PC-9 (cell line): ENCODE measurements around the gene NTMT1. TPM values are rescaled to one million over a fixed set of nuclear protein-coding genes. Genes with fewer than 3 reads are reported as not detected.

Experiments used
- BruUV-seq: library from RNA; stranded (reverse); fragments of 400-500 nt; replicated peaks from 2 replicates; lab custom pipeline; 2021; lab: Mats Ljungman, UMichigan
- CTCF ChIA-PET: fragments of 300-600 bp; sonication (Branson Sonifier 250); formaldehyde crosslinking; loops from one replicate; lab custom pipeline; 2022; ENCODE audit warnings: antibody characterized with exemption; lab: Charles Lee
- POLR2A ChIA-PET: fragments of 300-600 bp; sonication (Branson Sonifier 250); formaldehyde crosslinking; loops from one replicate; lab custom pipeline; 2022; ENCODE audit warnings: antibody characterized with exemption; ENCODE audit not compliant: unreplicated experiment; lab: Charles Lee
- DNase-seq, 2 experiments: peaks; one replicate each; pipeline versions ENCODE4 v3.0.0 to v3.0.0-alpha.2; 2015 to 2022; ENCODE audit warnings: mixed read lengths in 1 of 2
- H2AFZ ChIP-seq: fragments of 200-600 bp; sonication (generic); 2 replicates; pipeline ENCODE4 v1.8.1; 2017; ENCODE audit warnings: antibody characterized with exemption
- H3F3A ChIP-seq: fragments of 200-600 bp; sonication (generic); 2 replicates; pipeline ENCODE4 v1.8.1; 2017; ENCODE audit warnings: antibody characterized with exemption, mild to moderate bottlenecking, low read depth; ENCODE audit not compliant: insufficient read depth
- H3K27ac ChIP-seq: fragments of 200-600 bp; sonication (generic); 2 replicates; pipeline ENCODE4 v1.6.1; 2016; ENCODE audit warnings: mixed run types
- H3K27me3 ChIP-seq: fragments of 200-600 bp; sonication (generic); 2 replicates; pipeline ENCODE4 v1.6.1; 2016; ENCODE audit warnings: low read depth, mixed run types; ENCODE audit not compliant: insufficient read depth
- H3K36me3 ChIP-seq: fragments of 200-600 bp; sonication (generic); 2 replicates; pipeline ENCODE4 v1.6.1; 2016; ENCODE audit warnings: low read depth, mixed run types
- H3K4me1 ChIP-seq: fragments of 200-600 bp; sonication (generic); replicated peaks from 2 replicates; pipeline ENCODE4 v1.6.1; 2016; ENCODE audit warnings: mixed run types; ENCODE audit not compliant: insufficient read depth
- H3K4me2 ChIP-seq: fragments of 200-600 bp; sonication (generic); 2 replicates; pipeline ENCODE4 v1.6.1; 2017; ENCODE audit warnings: mixed run types
- H3K4me3 ChIP-seq: fragments of 200-600 bp; sonication (generic); 2 replicates; pipeline ENCODE4 v1.6.1; 2016; ENCODE audit warnings: mixed run types
- H3K79me2 ChIP-seq: fragments of 200-600 bp; sonication (generic); 2 replicates; pipeline ENCODE4 v1.6.1; 2017; ENCODE audit warnings: low read depth, mixed run types
- H3K9me2 ChIP-seq: fragments of 200-600 bp; sonication (generic); 2 replicates; pipeline ENCODE4 v1.8.1; 2017; ENCODE audit warnings: mild to moderate bottlenecking; ENCODE audit not compliant: insufficient read depth
- H3K9me3 ChIP-seq: fragments of 200-600 bp; sonication (generic); 2 replicates; pipeline ENCODE4 v1.8.1; 2016; ENCODE audit warnings: low read depth; ENCODE audit not compliant: insufficient read depth
- H4K20me1 ChIP-seq: fragments of 200-600 bp; sonication (generic); 2 replicates; pipeline ENCODE4 v1.8.1; 2017; ENCODE audit not compliant: insufficient read depth
- CTCF ChIP-seq: fragments of 200-600 bp; sonication (generic); conservative IDR thresholded peaks from 2 replicates; pipeline ENCODE4 v1.6.1; 2017; ENCODE audit warnings: mixed run types, antibody characterized with exemption, mild to moderate bottlenecking, moderate library complexity
- EZH2 ChIP-seq: fragments of 200-600 bp; sonication (generic); IDR thresholded peaks from 2 replicates; pipeline ENCODE4 v1.8.0; 2017; ENCODE audit warnings: antibody characterized with exemption, low read depth
- intact Hi-C: fragments of 100-400 bp; cut with micrococcal nuclease; formaldehyde crosslinking; loops from one replicate; pipeline ENCODE4 v1.10.0; 2022; ENCODE audit not compliant: unreplicated experiment
- total RNA-seq: library from RNA; stranded (reverse); gene quantifications from 2 replicates; pipeline ENCODE4 v1.2.3, GENCODE V29; 2021

NTMT1 gene
- total RNA-seq, 1 experiment from 2014 or later, result 52.5 TPM

- no peak overlapping the region for H3K27ac ChIP-seq
- H4K20me1 ChIP-seq, result no peaks in the 10 kb centered on the region
- H3K9me2 ChIP-seq, result no peaks in the 10 kb centered on the region
- intact Hi-C loops, result no loop called here
- H3K9me3 ChIP-seq, result no peaks in the 10 kb centered on the region
- no peak for TF ChIP-seq CTCF
- H3K4me2 ChIP-seq, result no peak overlapping the region
- H3K36me3 ChIP-seq, result no peaks in the 10 kb centered on the region
- H3K27me3 ChIP-seq, result peaks cover 3% of the 10 kb centered on the region; the same call in 1 of the 2 replicates
- no peak overlapping the region for H3K4me3 ChIP-seq
- no peaks in the 10 kb centered on the region for H3K4me1 ChIP-seq
- no peak overlapping the region for H2AFZ ChIP-seq
- no peaks in the 10 kb centered on the region for H3K79me2 ChIP-seq
- ChIA-PET POLR2A (no interaction called here), CTCF (no interaction called here)
- H3F3A ChIP-seq, result no peaks in the 10 kb centered on the region
- no peak for DNase-seq
- no TSS peak for BruUV-seq
Measured at GRCh38 chr9:129666575-129666974, 40.6 kb downstream of the NTMT1 start.

- H2AFZ ChIP-seq, result no peak overlapping the region
- no peak overlapping the region for H3K27ac ChIP-seq
- H3K4me2 ChIP-seq, result no peak overlapping the region
- no peaks in the 10 kb centered on the region for H3K9me3 ChIP-seq
- H3F3A ChIP-seq, result no peaks in the 10 kb centered on the region
- CTCF ChIA-PET, result no interaction called here
- intact Hi-C loops, result no loop called here
- H3K36me3 ChIP-seq, result no peaks in the 10 kb centered on the region
- H3K27me3 ChIP-seq, result peaks cover 3% of the 10 kb centered on the region; the same call in 1 of the 2 replicates
- H3K79me2 ChIP-seq, result no peaks in the 10 kb centered on the region
- H4K20me1 ChIP-seq, result no peaks in the 10 kb centered on the region
- no peak overlapping the region for H3K4me3 ChIP-seq
- POLR2A ChIA-PET, result interaction anchor here (0.6 kb wide), 1 partner anchor 203 kb away, joined by 12 read pairs; no protein-coding TSS in a partner anchor
- no peaks in the 10 kb centered on the region for H3K9me2 ChIP-seq
- H3K4me1 ChIP-seq, result no peaks in the 10 kb centered on the region
- no peak for DNase-seq
- TF ChIP-seq CTCF (no peak), EZH2 (no peak)
- no TSS peak for BruUV-seq
Measured at GRCh38 chr9:129667378-129667777, 41.4 kb downstream of the NTMT1 start.

- Histone ChIP-seq H3K27ac (no peak overlapping the region), H4K20me1 (no peaks in the 10 kb centered on the region), H3K9me2 (no peaks in the 10 kb centered on the region), H3K27me3 (peaks cover 5% of the 10 kb centered on the region; the same call in 1 of the 2 replicates), H3K4me3 (no peak overlapping the region), H3K36me3 (no peaks in the 10 kb centered on the region), H3K4me2 (no peak overlapping the region), H2AFZ (no peak overlapping the region), H3K4me1 (no peaks in the 10 kb centered on the region), H3K79me2 (no peaks in the 10 kb centered on the region), H3K9me3 (no peaks in the 10 kb centered on the region), H3F3A (no peaks in the 10 kb centered on the region)
- ChIA-PET POLR2A (no interaction called here), CTCF (interaction anchor here (0.7 kb wide), 1 partner anchor 757 kb away, joined by 11 read pairs; no protein-coding TSS in a partner anchor)
- no peak for TF ChIP-seq EZH2
- no peak for TF ChIP-seq CTCF
- intact Hi-C loops, result no loop called here
- no TSS peak for BruUV-seq
- DNase-seq, result peak in 1 of 2 experiments; percentile 19
Measured at GRCh38 chr9:129667850-129668249, 41.9 kb downstream of the NTMT1 start.
